Posterior vena cava (tissue), 2 donors: Measurements from ENCODE around the gene SIX5. TPM values are rescaled to one million over a fixed set of nuclear protein-coding genes. Genes with fewer than 3 reads are reported as not detected.
"Not testable (repeated sequence)": the region's sequence is repeated elsewhere in the genome, so short reads cannot be mapped to it uniquely, and the experiment has no call there.

Experiments used
- DNase-seq: peaks from one replicate; pipeline ENCODE4 v3.0.0-alpha.2; 2020; ENCODE audit warnings: low spot score
- intact Hi-C, 2 donors: fragments of 100-400 bp; cut with DNase I; formaldehyde crosslinking; loops; one replicate each; pipeline versions ENCODE4 v1.14.1 to v1.14.2; 2022 to 2023
- long read RNA-seq, 2 donors: library from polyadenylated mRNA; unstranded; transcript quantifications; one replicate each; pipeline ENCODE4 v2.0.0, GENCODE V29; 2020 to 2021
- total RNA-seq, 2 donors: library from RNA; stranded (reverse); fragmentation: NEBNext Ultra II Directional; extraction: Animal tissue kit (Norgen Biotek cat#: 25700); gene quantifications; one replicate each; pipeline ENCODE4 v1.2.1, GENCODE V29; 2021
- donor health status: DM: yes; HTN: yes; CAD: no.
- donor health status: DM: yes; HTN: yes; CAD: no.

The SIX5 gene
- 10 to 100 TPM; 14.9 to 22.4 TPM for total RNA-seq
- long read RNA-seq, donor 1, partial matches to known transcripts = 0 of 7 reads
- long read RNA-seq, donor 1, other reads (novel, unspliced or antisense) = 1 of 7 reads
- long read RNA-seq, donor 2, transcript SIX5-205 (3 exons, 2,943 nt) = major isoform, 6 of 15 reads
- long read RNA-seq, donor 2, partial matches to known transcripts = 1 of 15 reads
- long read RNA-seq, donor 2, other reads (novel, unspliced or antisense) = 6 of 15 reads

- DNase-seq = peak; percentile 99
- intact Hi-C loops = no loop called here
These were observed at the start of gene SIX5 for GRCh38 chr19:45768984-45769782. Gene SIX5 (minus strand): TSS chr19:45769252. CDS start chr19:45768844, 408 bp downstream.

GRCh38 chr19:45817725-45818301 lies 48.8 kb upstream of the SIX5 start:
- intact Hi-C loops = no loop called here

GRCh38 chr19:45817010-45817724 lies 48.1 kb upstream of the SIX5 start:
- DNase-seq = peak; percentile 98
- intact Hi-C loops = no loop called here

More at GRCh38 chr19:45817725-45818301, 48.8 kb upstream of the SIX5 start:
- no peak for DNase-seq

GRCh38 chr19:45816236-45817009 lies 47.4 kb upstream of the SIX5 start:
- intact Hi-C loops = no loop called here
- no peak for DNase-seq

- no peak for DNase-seq
- intact Hi-C loops = no loop called here
These were observed 46.6 kb upstream of the SIX5 start for GRCh38 chr19:45815481-45816216.

GRCh38 chr19:45814851-45815480 lies 45.9 kb upstream of the SIX5 start, which contains the start of gene RSPH6A:
Gene RSPH6A (minus strand): TSS chr19:45815308. CDS start chr19:45815176, 132 bp downstream.
- intact Hi-C loops = no loop called here
- DNase-seq = no peak

GRCh38 chr19:45814166-45814780 lies 45.2 kb upstream of the SIX5 start:
- intact Hi-C loops = no loop called here
- DNase-seq = no peak

GRCh38 chr19:45812297-45812696 lies 43.2 kb upstream of the SIX5 start:
- intact Hi-C loops = no loop called here
- DNase-seq = no peak

- intact Hi-C loops = no loop called here
- DNase-seq = no peak
These were observed 40.6 kb upstream of the SIX5 start for GRCh38 chr19:45809643-45810159.

- intact Hi-C loops = no loop called here
These were observed 36.7 kb upstream of the SIX5 start for GRCh38 chr19:45805719-45806118.

GRCh38 chr19:45804959-45805230 lies 35.8 kb upstream of the SIX5 start:
- DNase-seq = no peak
- intact Hi-C loops = no loop called here

More at GRCh38 chr19:45805719-45806118, 36.7 kb upstream of the SIX5 start:
- DNase-seq = no peak

- DNase-seq = no peak
These were observed 35.3 kb upstream of the SIX5 start for GRCh38 chr19:45804140-45804958.

GRCh38 chr19:45801603-45802175 lies 32.6 kb upstream of the SIX5 start:
- intact Hi-C loops = no loop called here
- no peak for DNase-seq

More at GRCh38 chr19:45804140-45804958, 35.3 kb upstream of the SIX5 start:
- intact Hi-C loops = no loop called here

GRCh38 chr19:45800070-45800553 lies 31.1 kb upstream of the SIX5 start:
- no peak for DNase-seq
- intact Hi-C loops = no loop called here

GRCh38 chr19:45799541-45799940 lies 30.5 kb upstream of the SIX5 start:
- intact Hi-C loops = loop anchor here in 1 of 2 donors (10.0 kb wide), 1 partner anchor 85 kb away; no protein-coding TSS in a partner anchor

GRCh38 chr19:45798995-45799517 lies 30.0 kb upstream of the SIX5 start:
- no peak for DNase-seq
- intact Hi-C loops = loop anchor here in 1 of 2 donors (10.0 kb wide), 1 partner anchor 84 kb away; no protein-coding TSS in a partner anchor

More at GRCh38 chr19:45799541-45799940, 30.5 kb upstream of the SIX5 start:
- not testable (repeated sequence) for DNase-seq
